ENCODE data around the gene C20orf96. TPM values are rescaled to one million over a fixed set of nuclear protein-coding genes. Genes with fewer than 3 reads are reported as not detected.

Gene C20orf96
- total and polyA plus RNA-seq, 2 of the 4 experiments (the other 2 are of a cell fraction) = 2.0 to 9.8 TPM

DNA sequence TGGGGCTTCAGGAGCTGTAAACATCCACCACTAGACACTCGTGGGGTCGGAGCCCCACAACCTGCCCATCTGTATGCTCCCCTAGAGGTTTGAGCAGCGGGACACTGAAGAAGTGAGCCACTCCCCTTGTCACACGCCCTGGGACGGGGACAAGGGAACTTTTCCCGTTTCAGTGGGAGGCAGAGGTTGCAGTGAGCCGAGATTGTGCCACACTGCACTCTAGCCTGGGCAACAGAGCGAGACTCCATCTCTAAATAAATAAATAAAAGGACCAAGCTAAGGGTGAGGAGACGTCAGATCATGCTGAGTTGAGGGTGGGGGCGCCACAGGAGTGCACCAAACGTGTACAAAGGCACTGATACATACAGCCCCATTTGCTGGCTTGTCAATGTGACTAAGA lies 15.2 kb upstream of the C20orf96 start:
- Histone ChIP-seq H2BK15ac (ENCODE audit: low read depth, low read length) (no peak overlapping the region), H3K9me1 (ENCODE audit: insufficient read depth, low read length) (peaks cover 18% of the 10 kb centered on the region), H3K36me3 (ENCODE audit: control insufficient read depth, insufficient read depth, low read length) (0 out of 2 replicates have a peak, but pooled peaks cover 2% of the 10 kb centered on the region), H3K79me1 (ENCODE audit: low read depth in 1 of 2, low read length in 2 of 2) (peaks cover 15 to 28% of the 10 kb centered on the region in 2 experiments), H3K14ac (replicated peaks; ENCODE audit: low read depth, low read length) (no peak overlapping the region), H3K9ac (ENCODE audit: low read depth, low read length) (no peak overlapping the region), H3K9me3 (ENCODE audit: control insufficient read depth, insufficient read depth, low read length) (no peaks in the 10 kb centered on the region), H3K23ac (ENCODE audit: low read depth, low read length) (no peak overlapping the region), H3K4me3 (ENCODE audit: insufficient read depth, low read depth, low read length) (no peak overlapping the region), H3K4ac (ENCODE audit: low read depth, low read length) (no peak overlapping the region), H2AK5ac (ENCODE audit: low read depth, low read length) (no peak overlapping the region), H2AFZ (replicated peaks; ENCODE audit: low read length, poor library complexity) (no peak overlapping the region), H3K27me3 (ENCODE audit: control insufficient read depth, insufficient read depth, low read length) (no peaks in the 10 kb centered on the region), H4K8ac (ENCODE audit: low read depth in 2 of 2, low read length in 2 of 2) (no peak overlapping the region), H4K20me1 (ENCODE audit: insufficient read depth, low read length) (peaks cover 8% of the 10 kb centered on the region), H3K4me2 (ENCODE audit: low read depth, low read length) (no peak overlapping the region), H2AK9ac (replicated peaks; ENCODE audit: low read depth, low read length, poor library complexity) (no peak overlapping the region), H4K5ac (ENCODE audit: low read depth, low read length) (no peak overlapping the region), H3K27ac (ENCODE audit: insufficient read depth, low read length) (no peak overlapping the region), H3K56ac (ENCODE audit: extremely low read depth, insufficient read depth, low read length) (no peak overlapping the region), H2BK20ac (ENCODE audit: low read depth, low read length) (no peak overlapping the region), H3K18ac (ENCODE audit: low read depth, low read length) (no peak overlapping the region), H4K91ac (ENCODE audit: insufficient read depth, low read depth, low read length) (no peak overlapping the region), H2BK120ac (ENCODE audit: low read depth, low read length) (no peak overlapping the region), H3K4me1 (ENCODE audit: control insufficient read depth, insufficient read depth, low read length) (peaks cover 17% of the 10 kb centered on the region), H2BK5ac (ENCODE audit: low read depth, low read length, poor library complexity, severe bottlenecking) (no peak overlapping the region)
- WGBS, 2 experiments (ENCODE audit: extremely low coverage in 2 of 2, insufficient read length in 1 of 2) = 90% methylated on average over 2 of the region's 11 CpGs; no CpG with 5 or more reads in 1 of the 2 experiments
- dilution Hi-C loops (cut with HindIII; ENCODE audit: low sequenced_read_pairs, unreplicated experiment) (no loop called here), in situ Hi-C loops (cut with MboI; ENCODE audit: low sequenced_read_pairs) (no loop called here), intact Hi-C loops (cut with micrococcal nuclease) (no loop called here)
- TF ChIP-seq CEBPB (IDR thresholded peaks at IDR 0.05; ENCODE audit: low read depth, low read length) (no peak), RCOR1 (IDR thresholded peaks at IDR 0.05; ENCODE audit: insufficient replicate concordance, low read length) (no peak), POLR2A (IDR thresholded peaks at IDR 0.05; ENCODE audit: low read depth, low read length) (no peak), NFE2L2 (IDR thresholded peaks at IDR 0.05; ENCODE audit: low read depth, low read length) (no peak), MAZ (IDR thresholded peaks at IDR 0.05; ENCODE audit: borderline replicate concordance, low read depth, low read length) (no peak), FOS (IDR thresholded peaks at IDR 0.05; ENCODE audit: low read depth, low read length) (no peak), MAFK (IDR thresholded peaks at IDR 0.05; ENCODE audit: low read depth, low read length) (no peak), CHD1 (IDR thresholded peaks at IDR 0.05; ENCODE audit: low read depth, low read length) (no peak), RFX5 (IDR thresholded peaks at IDR 0.05; ENCODE audit: low read depth, low read length) (no peak), SMC3 (IDR thresholded peaks at IDR 0.05; ENCODE audit: low read depth, low read length) (no peak), RAD21 (IDR thresholded peaks at IDR 0.05; ENCODE audit: low read length) (no peak), MXI1 (IDR thresholded peaks at IDR 0.05; ENCODE audit: borderline replicate concordance, low read depth, low read length) (no peak), BHLHE40 (IDR thresholded peaks at IDR 0.05; ENCODE audit: low read depth, low read length) (no peak)
- TF ChIP-seq, protein P1, sequence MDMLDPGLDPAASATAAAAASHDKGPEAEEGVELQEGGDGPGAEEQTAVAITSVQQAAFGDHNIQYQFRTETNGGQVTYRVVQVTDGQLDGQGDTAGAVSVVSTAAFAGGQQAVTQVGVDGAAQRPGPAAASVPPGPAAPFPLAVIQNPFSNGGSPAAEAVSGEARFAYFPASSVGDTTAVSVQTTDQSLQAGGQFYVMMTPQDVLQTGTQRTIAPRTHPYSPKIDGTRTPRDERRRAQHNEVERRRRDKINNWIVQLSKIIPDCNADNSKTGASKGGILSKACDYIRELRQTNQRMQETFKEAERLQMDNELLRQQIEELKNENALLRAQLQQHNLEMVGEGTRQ (IDR thresholded peaks at IDR 0.05; ENCODE audit: low read depth, low read length) = no peak
- TF ChIP-seq, protein P2, sequence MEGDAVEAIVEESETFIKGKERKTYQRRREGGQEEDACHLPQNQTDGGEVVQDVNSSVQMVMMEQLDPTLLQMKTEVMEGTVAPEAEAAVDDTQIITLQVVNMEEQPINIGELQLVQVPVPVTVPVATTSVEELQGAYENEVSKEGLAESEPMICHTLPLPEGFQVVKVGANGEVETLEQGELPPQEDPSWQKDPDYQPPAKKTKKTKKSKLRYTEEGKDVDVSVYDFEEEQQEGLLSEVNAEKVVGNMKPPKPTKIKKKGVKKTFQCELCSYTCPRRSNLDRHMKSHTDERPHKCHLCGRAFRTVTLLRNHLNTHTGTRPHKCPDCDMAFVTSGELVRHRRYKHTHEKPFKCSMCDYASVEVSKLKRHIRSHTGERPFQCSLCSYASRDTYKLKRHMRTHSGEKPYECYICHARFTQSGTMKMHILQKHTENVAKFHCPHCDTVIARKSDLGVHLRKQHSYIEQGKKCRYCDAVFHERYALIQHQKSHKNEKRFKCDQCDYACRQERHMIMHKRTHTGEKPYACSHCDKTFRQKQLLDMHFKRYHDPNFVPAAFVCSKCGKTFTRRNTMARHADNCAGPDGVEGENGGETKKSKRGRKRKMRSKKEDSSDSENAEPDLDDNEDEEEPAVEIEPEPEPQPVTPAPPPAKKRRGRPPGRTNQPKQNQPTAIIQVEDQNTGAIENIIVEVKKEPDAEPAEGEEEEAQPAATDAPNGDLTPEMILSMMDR (conservative IDR thresholded peaks at IDR 0.05; ENCODE audit: low read depth, low read length) = no peak
- TF ChIP-seq, protein P3, sequence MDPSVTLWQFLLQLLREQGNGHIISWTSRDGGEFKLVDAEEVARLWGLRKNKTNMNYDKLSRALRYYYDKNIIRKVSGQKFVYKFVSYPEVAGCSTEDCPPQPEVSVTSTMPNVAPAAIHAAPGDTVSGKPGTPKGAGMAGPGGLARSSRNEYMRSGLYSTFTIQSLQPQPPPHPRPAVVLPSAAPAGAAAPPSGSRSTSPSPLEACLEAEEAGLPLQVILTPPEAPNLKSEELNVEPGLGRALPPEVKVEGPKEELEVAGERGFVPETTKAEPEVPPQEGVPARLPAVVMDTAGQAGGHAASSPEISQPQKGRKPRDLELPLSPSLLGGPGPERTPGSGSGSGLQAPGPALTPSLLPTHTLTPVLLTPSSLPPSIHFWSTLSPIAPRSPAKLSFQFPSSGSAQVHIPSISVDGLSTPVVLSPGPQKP (IDR thresholded peaks at IDR 0.05; ENCODE audit: borderline replicate concordance, low read depth, low read length) = no peak
- no peak for DNase-seq
- no TSS peak for BruUV-seq (replicated peaks)
- no peak for ATAC-seq (ENCODE audit: low read depth)
- CTCF ChIA-PET = no interaction called here
- POLR2A ChIA-PET (ENCODE audit: unreplicated experiment) = no interaction called here
